ENCODE data around the gene FAM170B. TPM values are rescaled to one million over a fixed set of nuclear protein-coding genes. Genes with fewer than 3 reads are reported as not detected.

The FAM170B gene
- total and polyA plus RNA-seq, 9 of the 15 experiments (the other 6 are each of a cell fraction or from before 2014, with no cell fraction given): 0.11 to 0.21 TPM; not detected in 7

GRCh38 chr10:49150426-49150825, 16.6 kb upstream of the FAM170B start (continued):
- no peak for TF ChIP-seq ZFPM2 (CRISPR knock-in tag; IDR thresholded peaks at IDR 0.05)
- TF ChIP-seq GABPB2 (CRISPR knock-in tag; conservative IDR thresholded peaks at IDR 0.05): no peak
- TF ChIP-seq PHF21A (IDR thresholded peaks at IDR 0.05; ENCODE audit: borderline replicate concordance, low read depth): no peak
- no peak for TF ChIP-seq EZH2 (IDR thresholded peaks at IDR 0.05; ENCODE audit: borderline replicate concordance, low read depth, low read length)
- no peak for TF ChIP-seq NFRKB (IDR thresholded peaks at IDR 0.05; ENCODE audit: low read depth)
- no peak for TF ChIP-seq MCM7 (IDR thresholded peaks at IDR 0.05)
- no peak for TF ChIP-seq CHAMP1 (IDR thresholded peaks at IDR 0.05)
- no peak for TF ChIP-seq ZNF589 (CRISPR knock-in tag; IDR thresholded peaks at IDR 0.05; ENCODE audit: low read depth)
- no peak for TF ChIP-seq FOXA1 (IDR thresholded peaks at IDR 0.05; ENCODE audit: borderline replicate concordance)
- TF ChIP-seq ELF2 (CRISPR knock-in tag; IDR thresholded peaks at IDR 0.05): no peak
- no peak for TF ChIP-seq TGIF2 (CRISPR knock-in tag; IDR thresholded peaks at IDR 0.05)

- Histone ChIP-seq H3K27me3 (ENCODE audit: control insufficient read depth in 2 of 2, insufficient read depth in 2 of 2, low read length in 2 of 2) (no peaks in the 10 kb centered on the region), H3K79me2 (ENCODE audit: control insufficient read depth, insufficient read depth, low read length) (no peaks in the 10 kb centered on the region), H3K9me1 (ENCODE audit: control insufficient read depth, insufficient read depth, low read length) (no peaks in the 10 kb centered on the region), H3K4me2 (ENCODE audit: insufficient read depth, low read length) (no peak overlapping the region), H3K9me3 (replicated peaks; ENCODE audit: control insufficient read depth, insufficient read depth, low read depth, low read length) (no peaks in the 10 kb centered on the region), H3K9ac (ENCODE audit: insufficient read depth in 1 of 2, low read depth in 2 of 2, low read length in 2 of 2) (no peak overlapping the region), H3K4me1 (replicated peaks in 1 of 2; ENCODE audit: control insufficient read depth in 2 of 2, insufficient read depth in 2 of 2, low read length in 2 of 2) (peaks cover 10 to 12% of the 10 kb centered on the region in 2 experiments; a peak in 3 of 5 replicates), H4K20me1 (replicated peaks; ENCODE audit: control insufficient read depth, insufficient read depth, low read length) (no peaks in the 10 kb centered on the region), H2AFZ (ENCODE audit: low read depth, low read length) (0 out of 2 replicates have a peak overlapping the region, but pooled peaks have one; percentile 7), H3K36me3 (ENCODE audit: control insufficient read depth, insufficient read depth, low read length) (no peaks in the 10 kb centered on the region), H3K27ac (ENCODE audit: extremely low read depth, low read depth, low read length) (no peak overlapping the region), H3K4me3 (no peak overlapping the region)
- intact Hi-C loops (cut with micrococcal nuclease): no loop called here
- DNase-seq (ENCODE audit: extremely low read depth in 1 of 4, low spot score in 3 of 4) (no peak), FAIRE-seq (no peak), ATAC-seq (no peak)
- BruUV-seq (replicated peaks): no TSS peak
- POLR2A ChIA-PET: interaction anchor here (0.6 to 1.7 kb wide), 6 partner anchors 9 to 179 kb away, joined by 3 to 8 read pairs (median 4); no protein-coding TSS in a partner anchor
- 46% methylated on average over 3 of the region's 3 CpGs for WGBS (ENCODE audit: insufficient coverage, low coverage, missing lambda C conversion rate)
- in situ Hi-C loops (cut with MboI): no loop called here
- CTCF ChIA-PET (ENCODE audit: low intra/inter-chr PET ratio): no interaction called here
- TF ChIP-seq E4F1 (CRISPR knock-in tag; IDR thresholded peaks at IDR 0.05; ENCODE audit: borderline replicate concordance) (no peak), HNRNPK (IDR thresholded peaks at IDR 0.05; ENCODE audit: low read depth, low read length, poor library complexity, severe bottlenecking) (no peak), SNIP1 (IDR thresholded peaks at IDR 0.05; ENCODE audit: low read depth) (no peak), CLOCK (CRISPR knock-in tag; IDR thresholded peaks at IDR 0.05; ENCODE audit: borderline replicate concordance) (no peak), IFI16 (CRISPR knock-in tag; IDR thresholded peaks at IDR 0.05) (no peak)
Observed at GRCh38 chr10:49149881-49150280, 16.1 kb upstream of the FAM170B start.

Measured in K562 (cell line).